Mesenchymal stem cell (in vitro differentiated cells and primary cell): ENCODE data around the gene UCHL5.

ENCODE experiments used
- DNase-seq: peaks from one replicate; pipeline ENCODE4 v3.0.0-alpha.2; 2013
- H2AFZ ChIP-seq: one replicate; pipeline ENCODE4 v1.6.1; 2013; ENCODE audit warnings: low read depth, mild to moderate bottlenecking, control low read depth, inconsistent platforms, low read length, moderate library complexity
- H2AK5ac ChIP-seq: 2 replicates; pipeline ENCODE4 v1.6.1; 2013; ENCODE audit warnings: low read length, moderate library complexity, mild to moderate bottlenecking, inconsistent platforms; ENCODE audit not compliant: severe bottlenecking
- H2BK120ac ChIP-seq: one replicate; pipeline ENCODE4 v1.6.1; 2013; ENCODE audit warnings: low read depth, mild to moderate bottlenecking, inconsistent platforms, low read length, moderate library complexity
- H2BK12ac ChIP-seq, 2 experiments: one replicate each; pipeline ENCODE4 v1.6.1; 2013; ENCODE audit warnings: inconsistent platforms in 2 of 2, low read length in 2 of 2, mild to moderate bottlenecking in 2 of 2, moderate library complexity in 2 of 2, control low read depth in 1 of 2
- H2BK15ac ChIP-seq: one replicate; pipeline ENCODE4 v1.6.1; 2013; ENCODE audit warnings: mild to moderate bottlenecking, low read depth, inconsistent platforms; ENCODE audit not compliant: poor library complexity, severe bottlenecking
- H2BK5ac ChIP-seq: 2 replicates; pipeline ENCODE4 v1.6.1; 2013; ENCODE audit warnings: low read depth, mild to moderate bottlenecking, low read length, control low read depth, inconsistent platforms; ENCODE audit not compliant: poor library complexity, severe bottlenecking
- H3K14ac ChIP-seq, 2 experiments: one replicate each; pipeline ENCODE4 v1.6.1; 2013; ENCODE audit warnings: inconsistent platforms in 2 of 2, low read length in 2 of 2, control low read depth in 1 of 2, mild to moderate bottlenecking in 1 of 2, moderate library complexity in 1 of 2
- H3K18ac ChIP-seq, 2 experiments: one replicate each; pipeline ENCODE4 v1.6.1; 2013; ENCODE audit warnings: inconsistent platforms in 2 of 2, low read length in 2 of 2, control low read depth in 1 of 2, low read depth in 1 of 2, mild to moderate bottlenecking in 1 of 2
- H3K23ac ChIP-seq, 2 experiments: one replicate each; pipeline ENCODE4 v1.6.1; 2013; ENCODE audit warnings: inconsistent platforms in 2 of 2, low read length in 2 of 2, mild to moderate bottlenecking in 2 of 2, moderate library complexity in 2 of 2, control low read depth in 1 of 2
- H3K27ac ChIP-seq: 2 replicates; pipeline ENCODE4 v1.5.1; 2013; ENCODE audit warnings: mild to moderate bottlenecking, moderate library complexity, low read length, control low read depth, inconsistent platforms; ENCODE audit not compliant: poor library complexity, severe bottlenecking
- H3K27me3 ChIP-seq, 2 experiments: 2 replicates each; pipeline versions ENCODE4 v1.6.1 to v1.7.0; 2013; ENCODE audit warnings: low read length in 2 of 2, mild to moderate bottlenecking in 2 of 2, moderate library complexity in 2 of 2, control low read depth in 1 of 2, inconsistent platforms in 1 of 2; ENCODE audit not compliant: control insufficient read depth in 1 of 2, insufficient read depth in 1 of 2
- H3K36me3 ChIP-seq, 2 experiments: 2 replicates each; pipeline versions ENCODE4 v1.6.1 to v1.7.0; 2013; ENCODE audit warnings: low read length in 2 of 2, control low read depth in 1 of 2, inconsistent platforms in 1 of 2, low read depth in 1 of 2, mild to moderate bottlenecking in 1 of 2; ENCODE audit not compliant: insufficient read depth in 2 of 2, control insufficient read depth in 1 of 2
- H3K4ac ChIP-seq, 2 experiments: one replicate each; pipeline ENCODE4 v1.6.1; 2013; ENCODE audit warnings: inconsistent platforms in 2 of 2, low read length in 2 of 2, mild to moderate bottlenecking in 2 of 2, moderate library complexity in 2 of 2, control low read depth in 1 of 2, low read depth in 1 of 2
- H3K4me1 ChIP-seq: 2 replicates; pipeline ENCODE4 v1.6.1; 2013; ENCODE audit warnings: low read depth, low read length, control low read depth; ENCODE audit not compliant: control insufficient read depth, insufficient read depth
- H3K4me2 ChIP-seq: 2 replicates; pipeline ENCODE4 v1.6.1; 2013; ENCODE audit warnings: low read length, mild to moderate bottlenecking, inconsistent platforms; ENCODE audit not compliant: poor library complexity, severe bottlenecking
- H3K4me3 ChIP-seq, 2 experiments: 2 replicates each; pipeline versions ENCODE4 v1.5.1 to v1.7.0; 2013; ENCODE audit warnings: low read length in 2 of 2, mild to moderate bottlenecking in 2 of 2, control low read depth in 1 of 2, low read depth in 1 of 2; ENCODE audit not compliant: insufficient read depth in 1 of 2
- H3K79me1 ChIP-seq: replicated peaks from 2 replicates; pipeline ENCODE4 v1.6.1; 2013; ENCODE audit warnings: mild to moderate bottlenecking, control low read depth, low read length, inconsistent platforms; ENCODE audit not compliant: poor library complexity, severe bottlenecking
- H3K9ac ChIP-seq: 2 replicates; pipeline ENCODE4 v1.7.0; 2013; ENCODE audit warnings: mild to moderate bottlenecking, low read length, moderate library complexity
- H3K9me3 ChIP-seq: 2 replicates; pipeline ENCODE4 v1.7.0; 2013; ENCODE audit warnings: mild to moderate bottlenecking, low read length; ENCODE audit not compliant: control insufficient read depth
- H4K8ac ChIP-seq: one replicate; pipeline ENCODE4 v1.6.1; 2013; ENCODE audit warnings: inconsistent platforms, mild to moderate bottlenecking, low read length, moderate library complexity
- H4K91ac ChIP-seq: one replicate; pipeline ENCODE4 v1.6.1; 2013; ENCODE audit warnings: mild to moderate bottlenecking, low read length, inconsistent platforms
- WGBS: methylation state at CpG from one replicate; pipeline ENCODE4 v1.1.7; 2013; ENCODE audit warnings: mixed read lengths; 5-methylcytosine and 5-hydroxymethylcytosine counted together

Gene UCHL5

DNA sequence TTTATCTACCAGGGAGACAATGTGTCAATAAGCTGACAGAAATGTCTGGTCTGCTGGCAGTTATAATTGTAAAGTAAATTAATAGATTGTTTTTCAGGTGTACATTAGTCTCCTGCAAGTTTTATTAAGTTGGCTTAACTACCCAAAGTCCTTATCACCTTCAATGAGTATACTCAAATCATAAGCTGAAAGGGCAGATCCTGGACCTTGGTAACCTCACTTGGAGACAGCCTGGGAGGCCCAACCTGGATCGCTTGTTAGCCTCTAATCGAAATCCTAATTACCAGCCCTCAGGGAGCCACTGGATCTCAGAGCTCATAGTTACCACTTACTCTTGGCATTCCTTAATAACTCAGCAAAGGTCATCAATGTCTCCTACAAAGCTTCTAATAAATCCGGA, 49.7 kb downstream of the UCHL5 start:
- Histone ChIP-seq H3K4me1 (no peaks in the 10 kb centered on the region), H4K8ac (no peak overlapping the region), H2BK120ac (no peak overlapping the region), H3K36me3 (no peaks in the 10 kb centered on the region), H3K27ac (no peak overlapping the region), H3K4me2 (no peak overlapping the region), H3K4ac (no peak overlapping the region), H3K9ac (no peak overlapping the region), H3K18ac (no peak overlapping the region), H4K91ac (no peak overlapping the region), H3K27me3 (no peaks in the 10 kb centered on the region), H3K23ac (no peak overlapping the region), H3K14ac (no peak overlapping the region), H3K9me3 (peaks cover 4% of the 10 kb centered on the region), H2BK5ac (no peak overlapping the region), H2BK12ac (no peak overlapping the region), H2AFZ (no peak overlapping the region), H3K4me3 (no peak overlapping the region), H2AK5ac (no peak overlapping the region), H3K79me1 (no peaks in the 10 kb centered on the region), H2BK15ac (no peak overlapping the region)
- DNase-seq, result no peak
- WGBS, result 99% methylated on average over 2 of the region's 3 CpGs

DNA sequence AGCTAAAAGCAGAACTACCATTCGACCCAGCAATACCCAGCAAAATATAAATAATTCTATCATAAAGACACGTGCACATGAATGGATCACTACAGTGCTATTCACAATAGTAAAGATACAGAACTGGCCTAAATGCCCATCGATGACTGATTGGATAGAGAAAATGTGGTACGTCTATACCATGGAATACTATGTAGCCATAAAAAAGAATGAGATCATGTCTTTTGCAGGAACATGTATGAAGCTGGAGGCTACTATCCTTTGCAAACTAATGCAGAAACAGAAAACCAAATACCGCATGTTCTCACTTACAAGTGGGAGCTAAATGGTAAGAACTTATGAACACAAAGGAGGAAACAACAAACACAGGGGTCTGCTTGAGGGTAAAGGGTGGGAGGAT, 53.4 kb downstream of the UCHL5 start:
- peaks cover 9% of the 10 kb centered on the region for H3K9me3 ChIP-seq
- H3K18ac ChIP-seq, result no peak overlapping the region
- no peak for DNase-seq
- H3K4me1 ChIP-seq, result no peaks in the 10 kb centered on the region
- no peak overlapping the region for H3K4me2 ChIP-seq
- no peaks in the 10 kb centered on the region for H3K27me3 ChIP-seq
- H2BK5ac ChIP-seq, result no peak overlapping the region
- peaks cover 0 to 15% of the 10 kb centered on the region in 2 experiments for H3K36me3 ChIP-seq
- H2BK12ac ChIP-seq, result no peak overlapping the region
- no peak overlapping the region for H3K4me3 ChIP-seq
- 94% methylated on average over 4 of the region's 5 CpGs for WGBS
- no peaks in the 10 kb centered on the region for H3K79me1 ChIP-seq
- no peak overlapping the region for H2BK120ac ChIP-seq
- no peak overlapping the region for H3K4ac ChIP-seq
- H2AFZ ChIP-seq, result no peak overlapping the region
- H3K9ac ChIP-seq, result no peak overlapping the region
- H3K27ac ChIP-seq, result no peak overlapping the region
- no peak overlapping the region for H3K23ac ChIP-seq
- no peak overlapping the region for H2BK15ac ChIP-seq
- no peak overlapping the region for H4K8ac ChIP-seq
- no peak overlapping the region for H4K91ac ChIP-seq
- H3K14ac ChIP-seq, result no peak overlapping the region
- H2AK5ac ChIP-seq, result no peak overlapping the region

DNA sequence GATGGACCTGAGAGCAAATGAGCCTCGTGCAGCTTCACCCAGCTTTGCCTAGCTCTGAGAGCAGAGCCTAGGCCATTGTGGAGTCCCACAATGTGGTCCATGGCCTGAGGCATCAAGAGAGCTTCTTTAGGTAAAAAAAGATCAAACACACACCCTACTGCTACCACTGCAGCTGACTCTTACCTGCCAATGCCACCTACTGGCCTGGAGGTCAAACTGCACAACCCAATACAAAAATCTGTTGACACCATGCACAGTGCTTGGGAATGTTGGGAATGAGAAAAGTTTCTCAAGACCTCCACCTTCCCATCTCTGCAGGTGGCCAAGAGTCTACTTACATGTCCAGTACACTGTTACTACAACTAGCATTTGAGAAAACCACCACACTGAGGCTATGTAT, 60.6 kb downstream of the UCHL5 start:
- Histone ChIP-seq H3K4me1 (peaks cover 2% of the 10 kb centered on the region), H2AFZ (no peak overlapping the region), H3K79me1 (peaks cover 12% of the 10 kb centered on the region), H3K9ac (no peak overlapping the region), H3K27ac (no peak overlapping the region), H3K23ac (no peak overlapping the region), H2BK12ac (no peak overlapping the region), H4K8ac (no peak overlapping the region), H3K4me2 (no peak overlapping the region), H2BK15ac (no peak overlapping the region), H3K14ac (no peak overlapping the region), H3K9me3 (peaks cover 9% of the 10 kb centered on the region), H2AK5ac (no peak overlapping the region), H3K27me3 (no peaks in the 10 kb centered on the region), H4K91ac (no peak overlapping the region), H3K4ac (no peak overlapping the region), H3K4me3 (no peak overlapping the region), H3K18ac (no peak overlapping the region), H2BK5ac (no peak overlapping the region), H2BK120ac (no peak overlapping the region), H3K36me3 (peaks cover 13 to 39% of the 10 kb centered on the region in 2 experiments)
- 100% methylated on average over 1 of the region's 1 CpG for WGBS
- DNase-seq, result no peak

DNA sequence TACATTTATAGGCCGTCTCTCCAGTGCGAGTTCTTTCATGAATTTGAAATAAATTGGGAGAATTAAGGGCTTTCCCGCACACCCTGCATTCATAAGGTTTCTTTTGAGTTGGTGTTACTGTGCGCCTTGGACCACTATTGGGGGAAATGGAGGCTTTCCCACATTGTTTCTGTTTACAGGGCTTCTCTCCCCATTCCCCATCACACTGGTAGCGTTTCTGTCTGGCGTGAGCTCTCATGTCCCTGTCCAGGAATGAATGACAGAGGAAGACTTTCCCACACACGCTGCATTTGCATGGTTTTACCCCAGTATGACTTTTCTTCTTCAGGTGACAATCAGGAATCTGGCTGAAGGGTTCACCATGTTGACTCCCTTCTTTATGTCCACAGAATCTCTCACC, 65.0 kb downstream of the UCHL5 start:
- Histone ChIP-seq H3K27ac (peak overlapping the region; percentile 9), H2BK15ac (no peak overlapping the region), H3K14ac (no peak overlapping the region), H4K8ac (no peak overlapping the region), H2AK5ac (no peak overlapping the region), H3K27me3 (no peaks in the 10 kb centered on the region), H3K36me3 (peaks cover 13 to 24% of the 10 kb centered on the region in 2 experiments), H3K4ac (no peak overlapping the region), H4K91ac (no peak overlapping the region), H3K9ac (no peak overlapping the region), H3K18ac (peak overlapping the region in 1 of 2 experiments; percentile 2), H3K4me2 (no peak overlapping the region), H3K23ac (no peak overlapping the region), H2BK120ac (no peak overlapping the region), H3K79me1 (peaks cover 13% of the 10 kb centered on the region), H2BK5ac (no peak overlapping the region), H2AFZ (no peak overlapping the region), H2BK12ac (no peak overlapping the region), H3K9me3 (peaks cover 9% of the 10 kb centered on the region), H3K4me1 (peaks cover 5% of the 10 kb centered on the region), H3K4me3 (no peak overlapping the region)
- WGBS, result 98% methylated on average over 7 of the region's 7 CpGs
- DNase-seq, result no peak
